Measurements from ENCODE around the gene STK10. TPM values are rescaled to one million over a fixed set of nuclear protein-coding genes. Genes with fewer than 3 reads are reported as not detected.

The STK10 gene
- polyA plus RNA-seq, 1 donor (not counting 4 experiments of a cell fraction or from before 2014, with no cell fraction given) = 19.8 TPM

DNA sequence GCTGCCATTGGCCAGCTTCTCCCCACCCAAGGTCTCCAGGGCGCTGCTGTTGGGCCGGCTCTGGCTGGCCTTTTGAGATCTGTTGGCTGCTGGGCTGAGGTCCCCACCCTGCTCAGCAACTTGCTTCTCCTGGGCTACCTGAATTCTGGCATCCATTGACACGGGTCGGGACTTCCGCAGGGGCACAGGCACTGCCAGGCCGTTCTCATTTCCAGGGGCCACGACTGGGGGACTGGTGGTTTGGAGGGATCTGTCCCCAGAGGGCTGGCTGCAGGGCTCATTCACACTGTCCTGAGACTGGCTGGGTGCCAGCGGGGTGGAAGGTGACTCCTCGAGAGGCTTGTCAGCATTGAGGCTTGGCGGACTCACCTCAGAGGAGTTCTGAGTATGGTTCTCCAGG is 94.5 kb downstream of the STK10 start:
- Histone ChIP-seq H3K4me2 (ENCODE audit: control insufficient read depth, extremely low read depth, insufficient read depth, low read depth, low read length) (no peak overlapping the region), H2AFZ (ENCODE audit: control insufficient read depth, low read length) (no peak overlapping the region), H3K36me3 (ENCODE audit: control insufficient read depth in 2 of 2, extremely low read depth in 1 of 2, insufficient read depth in 2 of 2, low read length in 2 of 2) (peaks cover 24 to 27% of the 10 kb centered on the region in 2 experiments), H3K9me3 (ENCODE audit: control insufficient read depth, low read depth, low read length) (no peaks in the 10 kb centered on the region), H3K79me2 (ENCODE audit: control insufficient read depth, insufficient read depth, low read length) (no peaks in the 10 kb centered on the region), H3K27me3 (ENCODE audit: control insufficient read depth, extremely low read depth, insufficient read depth, low read length) (no peaks in the 10 kb centered on the region), H3K9ac (ENCODE audit: control insufficient read depth, extremely low read depth, insufficient read depth, low read length) (no peak overlapping the region), H3K9me1 (ENCODE audit: control insufficient read depth, extremely low read depth, insufficient read depth, low read length) (no peaks in the 10 kb centered on the region), H3K4me3 (ENCODE audit: control insufficient read depth in 2 of 3, extremely low read depth in 1 of 3, insufficient read depth in 2 of 3, low read depth in 1 of 3, low read length in 3 of 3) (no peak overlapping the region), H3K27ac (ENCODE audit: control insufficient read depth, insufficient read depth, low read length) (no peak overlapping the region), H4K20me1 (ENCODE audit: control insufficient read depth, extremely low read depth, insufficient read depth, low read length) (no peaks in the 10 kb centered on the region), H3K4me1 (ENCODE audit: control insufficient read depth, extremely low read depth, insufficient read depth, low read length) (no peaks in the 10 kb centered on the region)
- no peak for TF ChIP-seq EZH2 (IDR thresholded peaks at IDR 0.05; ENCODE audit: low read length)
- TF ChIP-seq, protein P1, sequence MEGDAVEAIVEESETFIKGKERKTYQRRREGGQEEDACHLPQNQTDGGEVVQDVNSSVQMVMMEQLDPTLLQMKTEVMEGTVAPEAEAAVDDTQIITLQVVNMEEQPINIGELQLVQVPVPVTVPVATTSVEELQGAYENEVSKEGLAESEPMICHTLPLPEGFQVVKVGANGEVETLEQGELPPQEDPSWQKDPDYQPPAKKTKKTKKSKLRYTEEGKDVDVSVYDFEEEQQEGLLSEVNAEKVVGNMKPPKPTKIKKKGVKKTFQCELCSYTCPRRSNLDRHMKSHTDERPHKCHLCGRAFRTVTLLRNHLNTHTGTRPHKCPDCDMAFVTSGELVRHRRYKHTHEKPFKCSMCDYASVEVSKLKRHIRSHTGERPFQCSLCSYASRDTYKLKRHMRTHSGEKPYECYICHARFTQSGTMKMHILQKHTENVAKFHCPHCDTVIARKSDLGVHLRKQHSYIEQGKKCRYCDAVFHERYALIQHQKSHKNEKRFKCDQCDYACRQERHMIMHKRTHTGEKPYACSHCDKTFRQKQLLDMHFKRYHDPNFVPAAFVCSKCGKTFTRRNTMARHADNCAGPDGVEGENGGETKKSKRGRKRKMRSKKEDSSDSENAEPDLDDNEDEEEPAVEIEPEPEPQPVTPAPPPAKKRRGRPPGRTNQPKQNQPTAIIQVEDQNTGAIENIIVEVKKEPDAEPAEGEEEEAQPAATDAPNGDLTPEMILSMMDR (optimal IDR thresholded peaks at IDR 0.05 in 1 of 3, IDR thresholded peaks at IDR 0.05 in 1 of 3, conservative IDR thresholded peaks at IDR 0.05 in 1 of 3; ENCODE audit: extremely low read depth in 1 of 3, insufficient read depth in 2 of 3, low read length in 3 of 3) = no peak
- dilution Hi-C loops (cut with MboI; ENCODE audit: extremely low pct_ligation_motif_present, low sequenced_read_pairs) = no loop called here
- no peak for DNase-seq (ENCODE audit: low read depth, low spot score)
- FAIRE-seq = no peak

DNA sequence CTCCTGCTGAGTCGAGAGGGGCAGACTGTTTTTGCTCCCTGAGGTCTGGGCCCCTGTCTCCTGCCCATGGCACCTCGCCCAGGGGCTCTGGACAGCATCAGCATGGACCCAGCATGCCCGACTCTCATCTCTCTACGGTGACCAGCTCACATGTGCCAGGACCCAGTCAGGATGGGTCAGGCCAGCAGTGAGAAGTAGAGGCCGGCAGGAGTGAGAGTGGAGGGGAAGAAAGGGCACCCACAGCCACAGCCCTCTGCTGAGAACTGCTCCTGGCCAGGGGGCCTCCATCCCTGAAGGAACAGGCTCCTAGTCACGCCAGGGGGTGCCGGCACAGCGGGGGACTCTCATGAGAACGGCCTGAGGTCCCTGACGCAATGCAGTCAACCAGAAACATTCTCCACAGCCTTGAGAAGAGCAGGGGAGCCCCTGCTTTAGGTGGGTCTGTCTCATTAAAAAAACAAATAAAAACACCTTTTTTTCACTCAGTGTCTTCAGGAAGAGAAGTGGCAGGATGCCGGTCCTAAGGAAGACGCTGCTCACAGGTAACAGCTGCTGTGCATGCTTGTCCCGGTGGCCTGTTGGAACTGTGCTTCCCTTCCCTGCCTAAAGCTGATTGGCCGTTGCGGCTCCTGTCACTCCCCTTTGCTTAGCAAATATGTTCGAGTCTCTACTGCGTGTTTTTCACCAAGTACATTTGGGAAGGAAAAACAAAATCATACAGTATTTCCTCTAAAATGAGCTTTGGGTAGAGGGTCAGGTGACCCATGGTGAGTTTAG is 95.9 kb downstream of the STK10 start:
- Histone ChIP-seq H3K4me3 (ENCODE audit: control insufficient read depth in 2 of 3, extremely low read depth in 1 of 3, insufficient read depth in 2 of 3, low read depth in 1 of 3, low read length in 3 of 3) (no peak overlapping the region), H4K20me1 (ENCODE audit: control insufficient read depth, extremely low read depth, insufficient read depth, low read length) (no peaks in the 10 kb centered on the region), H3K9me1 (ENCODE audit: control insufficient read depth, extremely low read depth, insufficient read depth, low read length) (no peaks in the 10 kb centered on the region), H3K79me2 (ENCODE audit: control insufficient read depth, insufficient read depth, low read length) (no peaks in the 10 kb centered on the region), H3K27ac (ENCODE audit: control insufficient read depth, insufficient read depth, low read length) (no peak overlapping the region), H3K4me2 (ENCODE audit: control insufficient read depth, extremely low read depth, insufficient read depth, low read depth, low read length) (no peak overlapping the region), H3K4me1 (ENCODE audit: control insufficient read depth, extremely low read depth, insufficient read depth, low read length) (no peaks in the 10 kb centered on the region), H3K9ac (ENCODE audit: control insufficient read depth, extremely low read depth, insufficient read depth, low read length) (no peak overlapping the region), H3K9me3 (ENCODE audit: control insufficient read depth, low read depth, low read length) (no peaks in the 10 kb centered on the region), H3K36me3 (ENCODE audit: control insufficient read depth in 2 of 2, extremely low read depth in 1 of 2, insufficient read depth in 2 of 2, low read length in 2 of 2) (peaks cover 22% of the 10 kb centered on the region in 2 experiments), H2AFZ (ENCODE audit: control insufficient read depth, low read length) (no peak overlapping the region), H3K27me3 (ENCODE audit: control insufficient read depth, extremely low read depth, insufficient read depth, low read length) (no peaks in the 10 kb centered on the region)
- no peak for FAIRE-seq
- TF ChIP-seq, protein P1 (optimal IDR thresholded peaks at IDR 0.05 in 1 of 3, IDR thresholded peaks at IDR 0.05 in 1 of 3, conservative IDR thresholded peaks at IDR 0.05 in 1 of 3; ENCODE audit: extremely low read depth in 1 of 3, insufficient read depth in 2 of 3, low read length in 3 of 3) = no peak
- TF ChIP-seq EZH2 (IDR thresholded peaks at IDR 0.05; ENCODE audit: low read length) = no peak
- DNase-seq (ENCODE audit: low read depth, low spot score) = no peak
- dilution Hi-C loops (cut with MboI; ENCODE audit: extremely low pct_ligation_motif_present, low sequenced_read_pairs) = no loop called here
